CD14-positive monocyte (primary cell): ENCODE results near the gene BAIAP2L2. TPM values are rescaled to one million over a fixed set of nuclear protein-coding genes. Genes with fewer than 3 reads are reported as not detected.

Experiments used
- DNase-seq, 3 donors: peaks; one replicate each; pipeline ENCODE4 v3.0.0-alpha.2; 2011 to 2022
- H2AFZ ChIP-seq: 2 replicates; pipeline ENCODE4 v1.6.0; 2012; ENCODE audit warnings: mild to moderate bottlenecking, low read depth, low read length, inconsistent platforms; ENCODE audit not compliant: insufficient read depth, poor library complexity, severe bottlenecking
- H3K27ac ChIP-seq, 2 donors: 1 replicate in 1 of 2; 2 replicates in 1 of 2; pipeline ENCODE4 v1.5.1; 2012 to 2013; ENCODE audit warnings: low read length in 2 of 2, control low read depth in 1 of 2, inconsistent platforms in 1 of 2, low read depth in 1 of 2, mild to moderate bottlenecking in 1 of 2
- H3K27me3 ChIP-seq, 2 donors: one replicate each; pipeline versions ENCODE4 v1.6.0 to v1.6.1; 2011 to 2013; ENCODE audit warnings: low read length in 2 of 2; ENCODE audit not compliant: control insufficient read depth in 2 of 2, insufficient read depth in 2 of 2
- H3K36me3 ChIP-seq, 2 donors: replicated peaks in 1 of 2; 1 replicate in 1 of 2; 2 replicates in 1 of 2; pipeline versions ENCODE4 v1.5.1 to v1.6.1; 2012 to 2013; ENCODE audit warnings: low read length in 2 of 2, control low read depth in 1 of 2, inconsistent platforms in 1 of 2, mild to moderate bottlenecking in 1 of 2; ENCODE audit not compliant: insufficient read depth in 2 of 2, control insufficient read depth in 1 of 2
- H3K4me1 ChIP-seq, 2 donors: 1 replicate in 1 of 2; 2 replicates in 1 of 2; pipeline versions ENCODE4 v1.5.1 to v1.6.1; 2012 to 2013; ENCODE audit warnings: low read length in 2 of 2, control low read depth in 1 of 2, inconsistent platforms in 1 of 2, mild to moderate bottlenecking in 1 of 2, moderate library complexity in 1 of 2; ENCODE audit not compliant: insufficient read depth in 2 of 2, control insufficient read depth in 1 of 2
- H3K4me2 ChIP-seq: replicated peaks from 2 replicates; pipeline ENCODE3; 2012; ENCODE audit warnings: low read length, moderate library complexity, mild to moderate bottlenecking; ENCODE audit not compliant: poor library complexity, severe bottlenecking; ENCODE audit errors: extremely low read depth
- H3K4me3 ChIP-seq, 3 experiments: fragments of 200-600 bp in 1 of 3; sonication (generic) in 1 of 3; replicated peaks in 1 of 3; 1 replicate in 2 of 3; 2 replicates in 1 of 3; pipeline ENCODE4 v1.5.1; 2011 to 2013; ENCODE audit warnings: low read length in 3 of 3, mild to moderate bottlenecking in 3 of 3, control low read depth in 2 of 3, low read depth in 2 of 3, inconsistent platforms in 1 of 3, moderate library complexity in 1 of 3
- H3K79me2 ChIP-seq: 2 replicates; pipeline ENCODE4 v1.6.0; 2012; ENCODE audit warnings: mild to moderate bottlenecking, control low read depth, inconsistent platforms, low read length, moderate library complexity; ENCODE audit not compliant: insufficient read depth
- H3K9ac ChIP-seq: 2 replicates; pipeline ENCODE4 v1.6.0; 2017; ENCODE audit warnings: low read length, mild to moderate bottlenecking; ENCODE audit not compliant: insufficient read depth, poor library complexity, severe bottlenecking
- H3K9me3 ChIP-seq, 2 donors: replicated peaks in 1 of 2; 1 replicate in 1 of 2; 2 replicates in 1 of 2; pipeline versions ENCODE4 v1.5.1 to v1.6.1; 2012 to 2013; ENCODE audit warnings: low read length in 2 of 2, control low read depth in 1 of 2; ENCODE audit not compliant: control insufficient read depth in 1 of 2, insufficient read depth in 1 of 2
- H4K20me1 ChIP-seq: 2 replicates; pipeline ENCODE4 v1.6.0; 2012; ENCODE audit warnings: mild to moderate bottlenecking, low read length, control low read depth, moderate library complexity; ENCODE audit not compliant: insufficient read depth
- H3K27ac Mint-ChIP-seq, 7 donors: one replicate each; pipeline ENCODE4 v1.8.0; 2020; ENCODE audit warnings: mild to moderate bottlenecking in 7 of 7, mixed read lengths in 7 of 7, moderate library complexity in 6 of 7, inconsistent platforms in 2 of 7
- H3K27me3 Mint-ChIP-seq, 3 donors: one replicate each; pipeline ENCODE4 v1.8.0; 2021 to 2022; ENCODE audit warnings: low read depth in 3 of 3, mild to moderate bottlenecking in 3 of 3, mixed read lengths in 3 of 3, moderate library complexity in 3 of 3, inconsistent platforms in 1 of 3
- H3K36me3 Mint-ChIP-seq, 2 donors: one replicate each; pipeline ENCODE4 v1.8.0; 2020; ENCODE audit warnings: mixed read lengths in 2 of 2, inconsistent platforms in 1 of 2, mild to moderate bottlenecking in 1 of 2
- H3K4me1 Mint-ChIP-seq: one replicate; pipeline ENCODE4 v1.8.0; 2020; ENCODE audit warnings: mild to moderate bottlenecking, mixed read lengths
- H3K4me3 Mint-ChIP-seq, 2 donors: one replicate each; pipeline ENCODE4 v1.8.0; 2020; ENCODE audit warnings: mild to moderate bottlenecking in 2 of 2, mixed read lengths in 2 of 2, moderate library complexity in 1 of 2
- H3K9me3 Mint-ChIP-seq, 7 donors: one replicate each; pipeline ENCODE4 v1.8.0; 2020 to 2022; ENCODE audit warnings: mixed read lengths in 7 of 7, mild to moderate bottlenecking in 6 of 7, moderate library complexity in 6 of 7, inconsistent platforms in 2 of 7
- CTCF ChIP-seq: fragments of 200-600 bp; IDR thresholded peaks from one replicate; pipeline ENCODE4 v1.8.0; 2022; ENCODE audit warnings: antibody characterized with exemption, mild to moderate bottlenecking
- WGBS: methylation state at CpG from one replicate; pipeline ENCODE4 v1.1.5; 2013; ENCODE audit warnings: missing lambda C conversion rate; ENCODE audit not compliant: insufficient coverage; 5-methylcytosine and 5-hydroxymethylcytosine counted together
- intact Hi-C, 2 donors: fragments of 100-400 bp; cut with micrococcal nuclease; formaldehyde crosslinking; loops; one replicate each; pipeline versions ENCODE4 v1.15.0 to v1.15.1; 2023
- polyA plus RNA-seq, 3 donors: library from polyadenylated mRNA; depleted of rRNA in 1 of 3; unstranded in 2 of 3; stranded (reverse) in 1 of 3; fragments of 300-500 nt in 2 of 3; fragments of >200 nt in 1 of 3; fragmentation: Illumina TruSeq in 2 of 3; gene quantifications; 1 replicate in 2 of 3; 2 replicates in 1 of 3; pipeline ENCODE4 v1.2.3, GENCODE V29; 2012 to 2021

The BAIAP2L2 gene
- polyA plus RNA-seq, 3 donors: 0.11 TPM; not detected in 2

- peaks cover 14 to 20% of the 10 kb centered on the region in 2 donors for H3K36me3 ChIP-seq
- peaks cover 0 to 8% (median 0%) of the 10 kb centered on the region in 7 donors for H3K9me3 Mint-ChIP-seq
- no peak overlapping the region for H3K9ac ChIP-seq
- H3K36me3 Mint-ChIP-seq: peaks cover 11 to 15% of the 10 kb centered on the region in 2 donors
- H3K9me3 ChIP-seq: no peaks in the 10 kb centered on the region
- H2AFZ ChIP-seq: no peak overlapping the region
- H4K20me1 ChIP-seq: no peaks in the 10 kb centered on the region
- peak overlapping the region in 1 of 7 donors; percentile 41 for H3K27ac Mint-ChIP-seq
- peaks cover 6 to 18% of the 10 kb centered on the region in 2 donors for H3K4me1 ChIP-seq
- intact Hi-C loops: no loop called here
- DNase-seq: no peak
- peaks cover 2% of the 10 kb centered on the region for H3K4me1 Mint-ChIP-seq
- no peak overlapping the region for H3K27ac ChIP-seq
- peaks cover 33 to 40% (median 33%) of the 10 kb centered on the region in 3 donors for H3K27me3 Mint-ChIP-seq
- H3K4me2 ChIP-seq: no peak overlapping the region
- H3K79me2 ChIP-seq: no peaks in the 10 kb centered on the region
- TF ChIP-seq CTCF: no peak
- no peak overlapping the region for H3K4me3 Mint-ChIP-seq
- WGBS: 74% methylated on average over 17 of the region's 22 CpGs
- no peak overlapping the region for H3K4me3 ChIP-seq
- peaks cover 9 to 32% of the 10 kb centered on the region in 2 donors for H3K27me3 ChIP-seq
Observed at GRCh38 chr22:38078046-38078840, 32.2 kb downstream of the BAIAP2L2 start.

- H3K9me3 ChIP-seq: no peaks in the 10 kb centered on the region
- H3K36me3 ChIP-seq: peaks cover 19 to 26% of the 10 kb centered on the region in 2 donors
- H3K27me3 ChIP-seq: peaks cover 9 to 26% of the 10 kb centered on the region in 2 donors
- no peak overlapping the region for H3K27ac ChIP-seq
- H3K4me1 ChIP-seq: peaks cover 6 to 18% of the 10 kb centered on the region in 2 donors
- DNase-seq: no peak
- no peak overlapping the region for H3K4me2 ChIP-seq
- H3K9me3 Mint-ChIP-seq: peaks cover 0 to 6% (median 0%) of the 10 kb centered on the region in 7 donors
- H3K36me3 Mint-ChIP-seq: peaks cover 18 to 22% of the 10 kb centered on the region in 2 donors
- intact Hi-C loops: no loop called here
- no peak overlapping the region for H2AFZ ChIP-seq
- no peaks in the 10 kb centered on the region for H3K79me2 ChIP-seq
- no peak overlapping the region for H3K4me3 ChIP-seq
- peaks cover 2% of the 10 kb centered on the region for H3K4me1 Mint-ChIP-seq
- H3K27me3 Mint-ChIP-seq: peaks cover 27 to 33% (median 28%) of the 10 kb centered on the region in 3 donors
- H3K9ac ChIP-seq: no peak overlapping the region
- no peaks in the 10 kb centered on the region for H4K20me1 ChIP-seq
- TF ChIP-seq CTCF: no peak
- H3K4me3 Mint-ChIP-seq: no peak overlapping the region
- no peak overlapping the region for H3K27ac Mint-ChIP-seq
- WGBS: 88% methylated on average over 14 of the region's 14 CpGs
Observed at GRCh38 chr22:38077595-38077994, 32.9 kb downstream of the BAIAP2L2 start.
